Fibroblast of lung (primary cell): Measurements from ENCODE around the gene HOXA13. TPM values are rescaled to one million over a fixed set of nuclear protein-coding genes. Genes with fewer than 3 reads are reported as not detected.

Source experiments
- DNase-seq, 2 donors: peaks; one replicate each; pipeline versions ENCODE4 v3.0.0 to v3.0.0-alpha.2; 2010; ENCODE audit warnings: low read depth in 2 of 2
- H2AFZ ChIP-seq: 2 replicates; pipeline ENCODE4 v1.5.1; 2012; ENCODE audit warnings: low read length, control low read depth, inconsistent platforms
- H3K27ac ChIP-seq: 2 replicates; pipeline ENCODE4 v1.5.1; 2011; ENCODE audit warnings: low read length, control low read depth; ENCODE audit not compliant: insufficient read depth
- H3K27me3 ChIP-seq: 2 replicates; pipeline ENCODE4 v1.5.1; 2011; ENCODE audit warnings: mild to moderate bottlenecking, low read length; ENCODE audit not compliant: control insufficient read depth, insufficient read depth
- H3K36me3 ChIP-seq: 2 replicates; pipeline ENCODE4 v1.5.1; 2011; ENCODE audit warnings: low read length; ENCODE audit not compliant: control insufficient read depth, insufficient read depth
- H3K4me1 ChIP-seq: 2 replicates; pipeline ENCODE4 v1.5.1; 2011; ENCODE audit warnings: low read length; ENCODE audit not compliant: control insufficient read depth, insufficient read depth; ENCODE audit errors: extremely low read depth
- H3K4me2 ChIP-seq: 2 replicates; pipeline ENCODE4 v1.5.1; 2011; ENCODE audit warnings: low read length, control low read depth; ENCODE audit not compliant: insufficient read depth; ENCODE audit errors: extremely low read depth
- H3K4me3 ChIP-seq, 4 experiments: fragments of 200-600 bp in 1 of 4; sonication (generic) in 1 of 4; replicated peaks in 1 of 4; 2 replicates each; pipeline ENCODE4 v1.5.1; 2011 to 2016; ENCODE audit warnings: low read length in 4 of 4, low read depth in 3 of 4, mild to moderate bottlenecking in 3 of 4, control low read depth in 2 of 4, inconsistent platforms in 1 of 4, mixed read lengths in 1 of 4; ENCODE audit not compliant: insufficient read depth in 1 of 4; ENCODE audit errors: control extremely low read depth in 1 of 4
- H3K79me2 ChIP-seq: 2 replicates; pipeline ENCODE4 v1.5.1; 2012; ENCODE audit warnings: mild to moderate bottlenecking, low read length, inconsistent platforms; ENCODE audit not compliant: control insufficient read depth, insufficient read depth
- H3K9ac ChIP-seq: 2 replicates; pipeline ENCODE4 v1.5.1; 2011; ENCODE audit warnings: mild to moderate bottlenecking, low read length, control low read depth; ENCODE audit not compliant: insufficient read depth
- H3K9me3 ChIP-seq: 2 replicates; pipeline ENCODE4 v1.5.1; 2012; ENCODE audit warnings: low read depth, low read length; ENCODE audit not compliant: control insufficient read depth, insufficient read depth
- H4K20me1 ChIP-seq: 2 replicates; pipeline ENCODE4 v1.5.1; 2011; ENCODE audit warnings: low read length; ENCODE audit not compliant: control insufficient read depth, insufficient read depth; ENCODE audit errors: extremely low read depth
- CTCF ChIP-seq, 2 donors: IDR thresholded peaks in 1 of 2; conservative IDR thresholded peaks in 1 of 2; 1 replicate in 1 of 2; 2 replicates in 1 of 2; pipeline ENCODE4 v1.5.1; 2011 to 2012; ENCODE audit warnings: low read length in 2 of 2, control low read depth in 1 of 2, inconsistent platforms in 1 of 2, low read depth in 1 of 2, mild to moderate bottlenecking in 1 of 2
- EZH2 ChIP-seq: IDR thresholded peaks from 2 replicates; pipeline ENCODE4 v1.5.1; 2012; ENCODE audit warnings: low read length, control low read depth, mild to moderate bottlenecking; ENCODE audit errors: missing control alignments
- polyA minus RNA-seq: library from RNA; depleted of rRNA, polyadenylated mRNA; stranded (reverse); fragments of >200 nt; gene quantifications from 2 replicates; pipeline ENCODE4 v1.2.3, GENCODE V29; 2011; ENCODE audit warnings: low replicate concordance
- polyA plus RNA-seq, 2 donors: library from polyadenylated mRNA; depleted of rRNA in 1 of 2; stranded (reverse) in 1 of 2; unstranded in 1 of 2; fragments of >200 nt; gene quantifications; 2 replicates each; pipeline ENCODE4 v1.2.1, GENCODE V29; 2011 to 2012; ENCODE audit warnings: missing spikeins in 1 of 2
- total RNA-seq: library from RNA; depleted of rRNA; stranded (reverse); fragments of >200 nt; gene quantifications from 2 replicates; pipeline ENCODE4 v1.2.1, GENCODE V29; 2014

HOXA13 gene
- not detected in 2 replicates for total RNA-seq
- not detected in 2 replicates for polyA plus RNA-seq
- not detected in 2 replicates for polyA plus RNA-seq (2012)
- not detected in 2 replicates for polyA minus RNA-seq

GRCh38 chr7:27199849-27200760, at the start of gene HOXA13:
TSS of gene HOXA13 (minus strand) at chr7:27200091. CDS start at chr7:27200077, 14 bp downstream.
- no peaks in the 10 kb centered on the region for H4K20me1 ChIP-seq
- no peaks in the 10 kb centered on the region for H3K36me3 ChIP-seq
- H3K4me3 ChIP-seq = peak within 1 kb of the TSS in 1 of 4 experiments; percentile 27
- H3K27me3 ChIP-seq = peaks cover 78% of the 10 kb centered on the region
- no peaks in the 10 kb centered on the region for H3K9me3 ChIP-seq
- peaks cover 2% of the 10 kb centered on the region for H3K4me1 ChIP-seq
- DNase-seq = no peak
- H3K27ac ChIP-seq = no peak within 1 kb of the TSS
- no peak within 1 kb of the TSS for H3K9ac ChIP-seq
- TF ChIP-seq EZH2 = no peak
- TF ChIP-seq CTCF (conservative IDR thresholded peaks at IDR 0.05 in 1 of 2, IDR thresholded peaks at IDR 0.05 in 1 of 2; ENCODE audit: low read depth in 1 of 2, low read length in 2 of 2) = no peak
- peak within 1 kb of the TSS; percentile 54 for H3K4me2 ChIP-seq
- H3K79me2 ChIP-seq = no peaks in the 10 kb centered on the region
- H2AFZ ChIP-seq = no peak within 1 kb of the TSS

GRCh38 chr7:27248911-27249723, 49.2 kb upstream of the HOXA13 start:
- no peaks in the 10 kb centered on the region for H4K20me1 ChIP-seq
- peak in 1 of 2 donors; percentile 46 for DNase-seq
- H3K27ac ChIP-seq = no peak overlapping the region
- H2AFZ ChIP-seq = no peak overlapping the region
- no peaks in the 10 kb centered on the region for H3K79me2 ChIP-seq
- H3K9ac ChIP-seq = no peak overlapping the region
- peaks cover 95% of the 10 kb centered on the region for H3K27me3 ChIP-seq
- H3K4me3 ChIP-seq = no peak overlapping the region
- H3K4me1 ChIP-seq = no peaks in the 10 kb centered on the region
- TF ChIP-seq CTCF (conservative IDR thresholded peaks at IDR 0.05 in 1 of 2, IDR thresholded peaks at IDR 0.05 in 1 of 2; ENCODE audit: low read depth in 1 of 2, low read length in 2 of 2) (no peak), EZH2 (no peak)
- no peak overlapping the region for H3K4me2 ChIP-seq
- no peaks in the 10 kb centered on the region for H3K36me3 ChIP-seq
- no peaks in the 10 kb centered on the region for H3K9me3 ChIP-seq

- TF ChIP-seq EZH2 (peak; percentile 50), CTCF (conservative IDR thresholded peaks at IDR 0.05 in 1 of 2, IDR thresholded peaks at IDR 0.05 in 1 of 2; ENCODE audit: low read depth in 1 of 2, low read length in 2 of 2) (no peak)
- Histone ChIP-seq H3K4me2 (no peak overlapping the region), H3K4me3 (no peak overlapping the region), H3K9me3 (no peaks in the 10 kb centered on the region), H3K27me3 (peaks cover 99% of the 10 kb centered on the region), H3K79me2 (no peaks in the 10 kb centered on the region), H3K4me1 (no peaks in the 10 kb centered on the region), H3K36me3 (no peaks in the 10 kb centered on the region), H2AFZ (no peak overlapping the region), H3K27ac (no peak overlapping the region), H3K9ac (no peak overlapping the region), H4K20me1 (no peaks in the 10 kb centered on the region)
- DNase-seq = no peak
These were observed 48.5 kb upstream of the HOXA13 start for GRCh38 chr7:27248427-27248806.
